Embryonic facial prominence (tissue), 1 donor: ENCODE measurements around the gene NTM.

ENCODE experiments used
- DNase-seq: peaks from one replicate; pipeline ENCODE4 v3.0.0-alpha.2; 2016; ENCODE audit errors: extremely low spot score

The NTM gene

GRCh38 chr11:131549770-131550169 is 179.4 kb downstream of the NTM start:
- no peak for DNase-seq

- DNase-seq: no peak
These were observed 189.9 kb downstream of the NTM start for GRCh38 chr11:131560287-131560686.

- no peak for DNase-seq
These were observed 191.1 kb downstream of the NTM start for GRCh38 chr11:131561501-131561900.

GRCh38 chr11:131561972-131562371 is 191.6 kb downstream of the NTM start:
- no peak for DNase-seq

- DNase-seq: no peak
These were observed 197.9 kb downstream of the NTM start for GRCh38 chr11:131568318-131568717.

- DNase-seq: no peak
These were observed 201.2 kb downstream of the NTM start for GRCh38 chr11:131571571-131571970.

GRCh38 chr11:131572423-131572822 is 202.0 kb downstream of the NTM start:
- DNase-seq: no peak

- peak; percentile 19 for DNase-seq
These were observed 209.5 kb downstream of the NTM start for GRCh38 chr11:131579932-131580387.

GRCh38 chr11:131580476-131580875 is 210.1 kb downstream of the NTM start:
- no peak for DNase-seq

GRCh38 chr11:131581046-131581445 is 210.6 kb downstream of the NTM start:
- DNase-seq: no peak

- DNase-seq: peak; percentile 25
These were observed 211.7 kb downstream of the NTM start for GRCh38 chr11:131582021-131582525.

GRCh38 chr11:131583421-131583820 is 213.0 kb downstream of the NTM start:
- DNase-seq: no peak

- DNase-seq: no peak
These were observed 213.5 kb downstream of the NTM start for GRCh38 chr11:131583938-131584337.

GRCh38 chr11:131584785-131585592 is 214.6 kb downstream of the NTM start:
- DNase-seq: no peak

- no peak for DNase-seq
These were observed 217.6 kb downstream of the NTM start for GRCh38 chr11:131588057-131588456.

- DNase-seq: no peak
These were observed 220.6 kb downstream of the NTM start for GRCh38 chr11:131591051-131591461.

- DNase-seq: no peak
These were observed 221.7 kb downstream of the NTM start for GRCh38 chr11:131592152-131592551.

- DNase-seq: no peak
These were observed 222.3 kb downstream of the NTM start for GRCh38 chr11:131592734-131593133.

GRCh38 chr11:131593301-131593700 is 222.9 kb downstream of the NTM start:
- DNase-seq: no peak

GRCh38 chr11:131595797-131596196 is 225.4 kb downstream of the NTM start:
- DNase-seq: no peak

GRCh38 chr11:131597890-131598289 is 227.5 kb downstream of the NTM start:
- no peak for DNase-seq

GRCh38 chr11:131598305-131598704 is 227.9 kb downstream of the NTM start:
- DNase-seq: no peak

GRCh38 chr11:131599285-131599684 is 228.9 kb downstream of the NTM start:
- DNase-seq: no peak

GRCh38 chr11:131600628-131601027 is 230.2 kb downstream of the NTM start:
- DNase-seq: peak; percentile 38
